Loucy (cell line): ENCODE measurements around the gene MAP3K7CL.

ENCODE experiments used
- CTCF ChIP-seq: fragments of 200-600 bp; sonication (generic); conservative IDR thresholded peaks from 2 replicates; pipeline ENCODE4 v1.5.1; 2014; ENCODE audit warnings: mild to moderate bottlenecking, antibody characterized with exemption, low read length
- EZH2phosphoT487 ChIP-seq: fragments of 200-600 bp; IDR thresholded peaks from 2 replicates; pipeline ENCODE4 v1.6.1; 2018; ENCODE audit warnings: antibody characterized with exemption, mild to moderate bottlenecking, moderate library complexity, borderline replicate concordance

GRCh38 chr21:29133241-29133640 is 2.8 kb downstream of the MAP3K7CL start:
- TF ChIP-seq EZH2phosphoT487 (no peak), CTCF (no peak)
